B cell (primary cell): ENCODE data around the gene LIPG. TPM values are rescaled to one million over a fixed set of nuclear protein-coding genes. Genes with fewer than 3 reads are reported as not detected.

ENCODE experiments used
- ATAC-seq: fragments of 200-7000 bp; cut with Tn5 transposase; one replicate; pipeline ENCODE4 v1.10.0; 2021; ENCODE audit warnings: low read depth, mild to moderate bottlenecking, moderate number of reproducible peaks, moderate library complexity
- CTCF ChIA-PET: fragments of 350-600 bp; sonication (Branson Sonifier 250); formaldehyde crosslinking; loops from one replicate; lab custom pipeline; 2021; ENCODE audit warnings: antibody characterized with exemption, inconsistent platforms; lab: Charles Lee
- POLR2A ChIA-PET: fragments of 350-600 bp; sonication (Branson Sonifier 250); formaldehyde crosslinking; loops from one replicate; lab custom pipeline; 2021; ENCODE audit warnings: antibody characterized with exemption; lab: Charles Lee
- DNase-seq: peaks from one replicate; pipeline ENCODE4 v3.0.0; 2013
- H2AFZ ChIP-seq: 2 replicates; pipeline ENCODE4 v1.6.1; 2012; ENCODE audit warnings: mild to moderate bottlenecking, low read depth, low read length; ENCODE audit not compliant: insufficient read depth, poor library complexity, severe bottlenecking
- H3K27ac ChIP-seq, 2 donors: 1 replicate in 1 of 2; 2 replicates in 1 of 2; pipeline ENCODE4 v1.5.1; 2012 to 2013; ENCODE audit warnings: low read length in 2 of 2, mild to moderate bottlenecking in 2 of 2, moderate library complexity in 1 of 2
- H3K27me3 ChIP-seq, 4 experiments: fragments of 200-600 bp in 1 of 4; sonication (generic) in 1 of 4; replicated peaks in 1 of 4; 1 replicate in 2 of 4; 2 replicates in 2 of 4; pipeline versions ENCODE4 v1.6.1 to v1.7.0; 2013 to 2016; ENCODE audit warnings: low read length in 3 of 4, mild to moderate bottlenecking in 2 of 4, mixed read lengths in 1 of 4, moderate library complexity in 1 of 4; ENCODE audit not compliant: insufficient read depth in 4 of 4, control insufficient read depth in 3 of 4; ENCODE audit errors: control extremely low read depth in 1 of 4
- H3K36me3 ChIP-seq, 2 experiments: replicated peaks in 1 of 2; 1 replicate in 1 of 2; 2 replicates in 1 of 2; pipeline versions ENCODE4 v1.6.1 to v1.7.1; 2013; ENCODE audit warnings: low read length in 1 of 2; ENCODE audit not compliant: insufficient read depth in 2 of 2, control insufficient read depth in 1 of 2; ENCODE audit errors: control extremely low read depth in 1 of 2, extremely low read depth in 1 of 2
- H3K4me1 ChIP-seq, 2 donors: fragments of 200-600 bp in 1 of 2; sonication (generic) in 1 of 2; 1 replicate in 1 of 2; 2 replicates in 1 of 2; pipeline versions ENCODE4 v1.5.1 to v1.6.1; 2013 to 2017; ENCODE audit warnings: low read length in 2 of 2; ENCODE audit not compliant: control insufficient read depth in 2 of 2, insufficient read depth in 2 of 2
- H3K4me2 ChIP-seq: replicated peaks from 2 replicates; pipeline ENCODE3; 2012; ENCODE audit warnings: mild to moderate bottlenecking, low read depth, low read length; ENCODE audit not compliant: poor library complexity, severe bottlenecking
- H3K4me3 ChIP-seq, 5 experiments: fragments of 200-600 bp in 1 of 5; sonication (generic) in 1 of 5; 1 replicate in 3 of 5; 2 replicates in 2 of 5; pipeline versions ENCODE4 v1.5.1 to v1.7.0; 2011 to 2016; ENCODE audit warnings: low read length in 4 of 5, mild to moderate bottlenecking in 4 of 5, low read depth in 2 of 5, control low read depth in 1 of 5, moderate library complexity in 1 of 5; ENCODE audit not compliant: insufficient read depth in 1 of 5; ENCODE audit errors: control extremely low read depth in 1 of 5, extremely low read depth in 1 of 5
- H3K79me2 ChIP-seq: fragments of 200-600 bp; sonication (generic); one replicate; pipeline ENCODE4 v1.6.0; 2016; ENCODE audit warnings: low read length; ENCODE audit not compliant: control insufficient read depth, insufficient read depth
- H3K9ac ChIP-seq: fragments of 200-600 bp; sonication (generic); 2 replicates; pipeline ENCODE4 v1.6.1; 2017; ENCODE audit warnings: mild to moderate bottlenecking, low read length, moderate library complexity
- H3K9me3 ChIP-seq, 3 donors: one replicate each; pipeline versions ENCODE4 v1.6.1 to v1.7.1; 2013; ENCODE audit warnings: low read length in 2 of 3; ENCODE audit not compliant: control insufficient read depth in 2 of 3, insufficient read depth in 1 of 3; ENCODE audit errors: control extremely low read depth in 1 of 3
- H4K20me1 ChIP-seq: 2 replicates; pipeline ENCODE4 v1.6.0; 2012; ENCODE audit warnings: mild to moderate bottlenecking, low read length; ENCODE audit not compliant: insufficient read depth, control insufficient read depth, poor library complexity, severe bottlenecking
- H3K27ac Mint-ChIP-seq: one replicate; pipeline ENCODE4 v1.8.0; 2021; ENCODE audit warnings: mixed read lengths
- H3K27me3 Mint-ChIP-seq: one replicate; pipeline ENCODE4 v1.8.0; 2021; ENCODE audit warnings: mixed read lengths
- H3K4me1 Mint-ChIP-seq: one replicate; pipeline ENCODE4 v1.8.0; 2021; ENCODE audit warnings: mixed read lengths
- H3K4me3 Mint-ChIP-seq: one replicate; pipeline ENCODE4 v1.8.0; 2021; ENCODE audit warnings: mixed read lengths
- H3K9me3 Mint-ChIP-seq: one replicate; pipeline ENCODE4 v1.8.0; 2022; ENCODE audit warnings: mixed read lengths; ENCODE audit not compliant: insufficient read depth
- EZH2 ChIP-seq: IDR thresholded peaks from 2 replicates; pipeline ENCODE4 v1.6.1; 2012; ENCODE audit warnings: borderline replicate concordance, low read depth, mild to moderate bottlenecking, moderate library complexity, low read length; ENCODE audit not compliant: insufficient read depth, poor library complexity, severe bottlenecking
- WGBS: methylation state at CpG from one replicate; pipeline ENCODE4 v1.1.5; 2013; ENCODE audit warnings: missing lambda C conversion rate; ENCODE audit not compliant: insufficient coverage; 5-methylcytosine and 5-hydroxymethylcytosine counted together
- intact Hi-C: fragments of 100-400 bp; cut with micrococcal nuclease; formaldehyde crosslinking; loops from one replicate; pipeline ENCODE4 v1.10.0; 2022
- polyA plus RNA-seq: library from polyadenylated mRNA; depleted of rRNA; stranded (reverse); fragments of >200 nt; gene quantifications from 2 replicates; pipeline ENCODE4 v1.2.3, GENCODE V29; 2012
- total RNA-seq, 2 donors: library from RNA; stranded (reverse); fragments of 120-200 nt in 1 of 2; gene quantifications; 1 replicate in 1 of 2; 2 replicates in 1 of 2; pipeline versions ENCODE4 v1.2.3 to v1.2.4, GENCODE V29; 2013 to 2022
- TF ChIP-seq, protein P1 (sequence below): fragments of 200-600 bp; IDR thresholded peaks from one replicate; pipeline ENCODE4 v1.8.0; 2022; ENCODE audit warnings: antibody characterized with exemption, mild to moderate bottlenecking

Gene LIPG
- total and polyA plus RNA-seq, 2 donors (not counting 1 experiment from before 2014, with no cell fraction given) = not detected

DNA sequence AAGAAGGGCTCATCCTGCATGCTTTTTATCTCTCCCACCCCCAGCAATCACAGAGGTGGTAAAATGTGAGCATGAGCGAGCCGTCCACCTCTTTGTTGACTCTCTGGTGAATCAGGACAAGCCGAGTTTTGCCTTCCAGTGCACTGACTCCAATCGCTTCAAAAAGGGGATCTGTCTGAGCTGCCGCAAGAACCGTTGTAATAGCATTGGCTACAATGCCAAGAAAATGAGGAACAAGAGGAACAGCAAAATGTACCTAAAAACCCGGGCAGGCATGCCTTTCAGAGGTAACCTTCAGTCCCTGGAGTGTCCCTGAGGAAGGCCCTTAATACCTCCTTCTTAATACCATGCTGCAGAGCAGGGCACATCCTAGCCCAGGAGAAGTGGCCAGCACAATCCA, 19.5 kb downstream of the LIPG start:
- H3K27me3 ChIP-seq = peaks cover 0 to 4% (median 0%) of the 10 kb centered on the region in 4 experiments
- no peak overlapping the region for H3K27ac Mint-ChIP-seq
- H2AFZ ChIP-seq = no peak overlapping the region
- H3K9me3 ChIP-seq = no peaks in the 10 kb centered on the region
- no peaks in the 10 kb centered on the region for H3K4me1 Mint-ChIP-seq
- ATAC-seq = no peak
- DNase-seq = no peak
- no peaks in the 10 kb centered on the region for H4K20me1 ChIP-seq
- TF ChIP-seq, protein P1, sequence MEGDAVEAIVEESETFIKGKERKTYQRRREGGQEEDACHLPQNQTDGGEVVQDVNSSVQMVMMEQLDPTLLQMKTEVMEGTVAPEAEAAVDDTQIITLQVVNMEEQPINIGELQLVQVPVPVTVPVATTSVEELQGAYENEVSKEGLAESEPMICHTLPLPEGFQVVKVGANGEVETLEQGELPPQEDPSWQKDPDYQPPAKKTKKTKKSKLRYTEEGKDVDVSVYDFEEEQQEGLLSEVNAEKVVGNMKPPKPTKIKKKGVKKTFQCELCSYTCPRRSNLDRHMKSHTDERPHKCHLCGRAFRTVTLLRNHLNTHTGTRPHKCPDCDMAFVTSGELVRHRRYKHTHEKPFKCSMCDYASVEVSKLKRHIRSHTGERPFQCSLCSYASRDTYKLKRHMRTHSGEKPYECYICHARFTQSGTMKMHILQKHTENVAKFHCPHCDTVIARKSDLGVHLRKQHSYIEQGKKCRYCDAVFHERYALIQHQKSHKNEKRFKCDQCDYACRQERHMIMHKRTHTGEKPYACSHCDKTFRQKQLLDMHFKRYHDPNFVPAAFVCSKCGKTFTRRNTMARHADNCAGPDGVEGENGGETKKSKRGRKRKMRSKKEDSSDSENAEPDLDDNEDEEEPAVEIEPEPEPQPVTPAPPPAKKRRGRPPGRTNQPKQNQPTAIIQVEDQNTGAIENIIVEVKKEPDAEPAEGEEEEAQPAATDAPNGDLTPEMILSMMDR = no peak
- TF ChIP-seq EZH2 = no peak
- H3K36me3 ChIP-seq = no peaks in the 10 kb centered on the region
- intact Hi-C loops = no loop called here
- no peak overlapping the region for H3K4me2 ChIP-seq
- 14% methylated on average over 7 of the region's 7 CpGs for WGBS
- H3K79me2 ChIP-seq = no peaks in the 10 kb centered on the region
- peaks cover 28% of the 10 kb centered on the region for H3K27me3 Mint-ChIP-seq
- POLR2A ChIA-PET = no interaction called here
- no peak overlapping the region for H3K4me3 Mint-ChIP-seq
- H3K9ac ChIP-seq = no peak overlapping the region
- H3K4me3 ChIP-seq = no peak overlapping the region
- CTCF ChIA-PET = no interaction called here
- H3K9me3 Mint-ChIP-seq = no peaks in the 10 kb centered on the region
- no peak overlapping the region for H3K27ac ChIP-seq
- H3K4me1 ChIP-seq = no peaks in the 10 kb centered on the region

DNA sequence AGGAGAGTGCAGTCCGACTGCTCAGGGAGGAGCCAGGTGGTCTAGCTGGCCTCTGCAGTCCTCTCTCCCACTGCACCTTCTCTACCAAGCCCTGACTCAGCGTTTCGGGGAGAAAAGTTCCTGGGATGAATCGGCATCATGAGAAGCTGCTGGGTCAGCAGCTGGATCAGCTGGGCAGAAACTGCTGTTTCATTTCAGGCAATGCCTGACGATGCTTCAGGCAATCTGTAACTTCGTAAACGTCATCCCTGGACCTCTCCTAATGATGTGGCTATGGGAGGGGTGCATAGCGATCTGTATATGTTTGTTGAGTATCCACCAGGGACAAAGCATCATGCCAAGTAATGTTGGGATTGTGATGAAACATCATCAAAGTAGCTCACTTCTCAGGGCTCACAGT, 20.7 kb downstream of the LIPG start:
- DNase-seq = no peak
- H3K4me3 ChIP-seq = no peak overlapping the region
- no peaks in the 10 kb centered on the region for H3K36me3 ChIP-seq
- POLR2A ChIA-PET = no interaction called here
- no peaks in the 10 kb centered on the region for H3K9me3 ChIP-seq
- intact Hi-C loops = no loop called here
- ATAC-seq = no peak
- H2AFZ ChIP-seq = no peak overlapping the region
- H3K79me2 ChIP-seq = no peaks in the 10 kb centered on the region
- H3K9me3 Mint-ChIP-seq = no peaks in the 10 kb centered on the region
- peaks cover 0 to 7% (median 0%) of the 10 kb centered on the region in 4 experiments for H3K27me3 ChIP-seq
- CTCF ChIA-PET = no interaction called here
- H3K4me3 Mint-ChIP-seq = no peak overlapping the region
- TF ChIP-seq, protein P1 = no peak
- no peak for TF ChIP-seq EZH2
- no peaks in the 10 kb centered on the region for H3K4me1 Mint-ChIP-seq
- H3K4me2 ChIP-seq = no peak overlapping the region
- peaks cover 28% of the 10 kb centered on the region for H3K27me3 Mint-ChIP-seq
- no peaks in the 10 kb centered on the region for H4K20me1 ChIP-seq
- H3K27ac Mint-ChIP-seq = no peak overlapping the region
- no peaks in the 10 kb centered on the region for H3K4me1 ChIP-seq
- no peak overlapping the region for H3K9ac ChIP-seq
- 79% methylated on average over 5 of the region's 8 CpGs for WGBS
- H3K27ac ChIP-seq = no peak overlapping the region
